GM19328 (cell line): ENCODE measurements around the gene MRC2.

ENCODE experiments used
- ATAC-seq: cut with Tn5 transposase; IDR thresholded peaks from one replicate; pipeline ENCODE4 v1.9.1; 2021; ENCODE audit warnings: mild to moderate bottlenecking, moderate library complexity; ENCODE audit not compliant: unreplicated experiment

Gene MRC2

GRCh38 chr17:62660629-62661118, 33.2 kb downstream of the MRC2 start:
- ATAC-seq, result no peak

DNA sequence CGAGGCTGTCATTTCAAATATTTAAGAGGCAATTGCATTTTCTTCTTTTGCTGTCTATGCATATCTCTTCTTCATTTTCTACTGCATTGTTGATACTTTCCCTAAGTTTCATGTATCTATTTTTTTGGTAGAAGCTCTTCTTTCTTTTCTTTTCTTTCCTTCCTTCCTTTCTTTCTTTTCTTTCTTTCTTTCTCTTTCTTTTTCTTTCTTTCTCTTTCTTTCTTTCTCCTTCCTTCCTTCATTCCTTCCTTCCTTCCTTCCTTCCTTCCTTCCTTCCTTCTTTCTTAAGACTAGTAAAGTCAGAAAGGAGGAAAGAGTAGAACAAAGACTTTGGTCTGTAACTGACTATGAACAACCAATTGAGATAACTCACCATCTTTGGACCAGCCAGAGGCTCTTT, 33.9 kb downstream of the MRC2 start:
- no peak for ATAC-seq

- ATAC-seq, result no peak
These were observed 35.4 kb downstream of the MRC2 start for GRCh38 chr17:62662855-62663254.

- ATAC-seq, result no peak
These were observed 35.8 kb downstream of the MRC2 start for GRCh38 chr17:62663304-62663703.

- ATAC-seq, result no peak
These were observed 37.1 kb downstream of the MRC2 start for GRCh38 chr17:62664336-62665120.

DNA sequence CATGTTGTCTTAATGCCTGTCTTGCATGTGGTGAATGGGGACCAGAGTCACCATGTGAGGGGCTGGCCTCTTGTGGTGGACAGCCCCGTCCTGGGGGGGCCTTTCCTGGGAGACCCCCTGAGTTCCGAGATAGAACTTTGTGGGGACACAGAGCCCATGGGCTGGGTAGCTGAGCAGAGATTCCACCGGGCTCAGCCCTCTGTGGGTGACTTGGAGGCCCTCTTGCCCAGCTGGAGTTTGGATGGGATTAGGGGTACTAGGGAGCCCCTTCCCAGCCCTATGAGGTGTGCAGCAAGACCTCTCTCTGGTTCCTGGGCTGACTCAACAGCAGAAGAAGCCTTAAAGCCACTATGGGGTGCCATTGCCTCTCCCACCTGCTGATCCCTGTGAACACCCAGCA, 38.1 kb downstream of the MRC2 start:
- ATAC-seq, result no peak

- ATAC-seq, result no peak
These were observed 38.8 kb downstream of the MRC2 start for GRCh38 chr17:62666061-62666800.

DNA sequence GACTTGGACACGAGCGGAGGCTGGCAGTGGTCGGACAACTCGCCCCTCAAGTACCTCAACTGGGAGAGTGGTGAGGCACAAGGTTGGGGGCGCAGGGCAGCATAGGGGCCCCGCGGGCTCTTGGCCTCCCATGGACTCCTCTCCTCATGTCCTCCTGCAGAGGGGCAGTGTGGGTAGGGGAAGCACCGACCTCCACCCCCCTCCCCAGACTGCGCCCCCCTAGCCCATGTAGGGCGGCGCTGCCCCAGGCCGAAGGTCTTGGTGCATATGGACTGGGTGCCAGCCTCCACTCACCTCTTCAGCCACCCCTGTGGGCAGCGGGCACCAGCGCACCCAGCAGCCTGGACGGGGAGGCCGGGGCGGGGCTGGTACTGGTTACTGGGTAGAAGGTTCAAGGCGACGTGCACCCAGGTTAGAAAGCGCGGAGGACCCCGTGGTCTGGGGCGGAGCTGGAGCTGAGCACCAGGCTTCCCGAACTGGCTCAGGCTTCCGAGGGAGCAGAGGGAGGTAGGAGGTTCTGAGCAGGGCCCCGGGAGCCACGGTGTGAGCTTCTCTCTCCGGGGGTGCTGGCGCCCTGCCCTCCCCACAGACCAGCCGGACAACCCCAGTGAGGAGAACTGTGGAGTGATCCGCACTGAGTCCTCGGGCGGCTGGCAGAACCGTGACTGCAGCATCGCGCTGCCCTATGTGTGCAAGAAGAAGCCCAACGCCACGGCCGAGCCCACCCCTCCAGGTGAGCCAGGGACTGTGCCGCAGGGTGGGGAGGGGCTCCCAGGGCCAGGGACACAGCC, 39.5 kb downstream of the MRC2 start:
- no peak for ATAC-seq

- no peak for ATAC-seq
These were observed 40.8 kb downstream of the MRC2 start for GRCh38 chr17:62668091-62668804.

DNA sequence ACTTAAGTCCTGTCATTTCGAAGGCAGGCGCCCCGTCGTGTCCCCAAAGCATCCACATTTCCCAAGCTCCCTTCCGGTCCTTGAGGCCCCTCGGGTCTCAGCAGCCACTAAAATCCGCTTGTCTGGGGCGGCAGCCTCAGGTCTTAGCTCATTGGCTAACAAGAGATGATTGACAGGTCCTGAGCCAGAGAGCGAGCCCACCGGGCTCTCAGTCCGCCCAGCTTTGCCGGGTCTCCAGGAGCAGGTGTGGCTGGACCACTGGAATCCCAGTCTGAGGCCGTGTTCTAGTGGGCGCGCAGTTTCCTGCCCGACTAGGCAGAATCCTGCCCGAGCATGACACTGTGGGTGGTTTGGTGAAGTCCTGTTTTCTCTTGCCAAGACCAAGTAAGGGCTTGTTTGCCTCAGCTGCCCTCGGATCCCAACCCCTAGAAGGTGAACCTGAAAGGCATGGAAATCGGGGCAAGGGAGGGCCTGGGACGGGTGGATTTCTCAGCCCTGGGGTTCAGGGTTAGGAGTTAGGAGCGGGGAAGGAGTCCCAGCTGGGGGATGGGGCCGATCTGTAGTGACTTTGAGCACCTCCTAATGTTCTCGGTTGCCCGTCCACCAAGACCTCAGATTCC, 42.8 kb downstream of the MRC2 start:
- ATAC-seq, result no peak

- ATAC-seq, result no peak
These were observed 44.1 kb downstream of the MRC2 start for GRCh38 chr17:62671553-62671952.

DNA sequence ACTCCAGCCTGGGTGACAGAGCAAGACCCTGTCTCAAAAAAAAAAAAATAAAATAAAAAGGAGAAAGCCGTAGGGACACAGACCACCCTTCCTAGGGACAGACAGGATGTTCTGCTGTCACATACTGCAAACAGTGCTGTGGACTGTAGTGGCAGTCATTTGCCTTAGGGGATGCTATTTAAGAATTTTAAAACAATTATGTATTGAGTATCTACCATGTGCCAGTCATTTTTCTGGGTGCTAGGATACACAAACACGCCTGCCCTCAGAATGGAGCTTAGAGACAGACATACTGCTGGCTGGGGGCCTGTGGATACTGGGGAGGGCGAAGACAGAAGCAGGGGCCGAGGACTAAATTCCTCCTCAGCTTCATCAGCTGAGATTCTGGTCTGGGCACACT, 45.5 kb downstream of the MRC2 start:
- ATAC-seq, result no peak

- no peak for ATAC-seq
These were observed 46.3 kb downstream of the MRC2 start for GRCh38 chr17:62673614-62674362.

- ATAC-seq, result no peak
These were observed 46.9 kb downstream of the MRC2 start for GRCh38 chr17:62674363-62674739.

GRCh38 chr17:62674841-62675240, 47.4 kb downstream of the MRC2 start:
- ATAC-seq, result no peak

- no peak for ATAC-seq
These were observed 47.8 kb downstream of the MRC2 start for GRCh38 chr17:62675260-62675659.

- no peak for ATAC-seq
These were observed 48.2 kb downstream of the MRC2 start for GRCh38 chr17:62675701-62676100.

DNA sequence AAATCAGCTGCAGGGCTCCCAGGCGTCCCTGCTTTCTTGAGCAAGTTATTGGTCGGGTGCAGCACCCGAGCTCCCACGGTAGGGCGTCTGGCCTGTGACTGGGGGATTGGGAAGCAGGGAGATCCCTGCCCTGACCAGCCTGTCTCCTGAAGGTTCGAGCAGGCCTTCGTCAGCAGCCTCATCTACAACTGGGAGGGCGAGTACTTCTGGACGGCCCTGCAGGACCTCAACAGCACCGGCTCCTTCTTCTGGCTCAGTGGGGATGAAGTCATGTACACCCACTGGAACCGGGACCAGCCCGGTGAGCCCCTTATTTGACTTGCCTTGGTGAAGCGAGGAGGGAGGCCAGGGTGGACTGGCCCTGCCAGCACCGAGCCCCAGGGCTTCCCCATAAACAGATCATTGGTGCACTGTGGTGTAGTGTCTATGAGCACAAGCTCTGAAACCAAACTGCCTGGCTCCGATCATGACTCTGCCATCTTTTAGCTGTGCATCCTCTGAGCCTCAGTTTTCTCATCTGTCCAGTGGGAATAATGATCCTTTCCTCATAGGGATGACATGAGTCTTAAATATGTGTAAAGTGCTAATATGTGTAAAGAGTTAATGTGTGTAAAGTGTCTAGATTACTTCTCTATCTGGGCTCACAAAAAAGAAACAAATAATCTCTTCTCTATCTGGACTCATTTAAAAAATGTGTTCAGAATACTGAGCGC, 48.9 kb downstream of the MRC2 start:
- ATAC-seq, result no peak

GRCh38 chr17:62676952-62677596, 49.6 kb downstream of the MRC2 start:
- ATAC-seq, result no peak
